Measurements from ENCODE around the gene ZNF260. TPM values are rescaled to one million over a fixed set of nuclear protein-coding genes. Genes with fewer than 3 reads are reported as not detected.

ZNF260 gene
- 12.5 TPM for total RNA-seq
- long read RNA-seq, full-length matches to known transcripts = 5 of 8 reads
- long read RNA-seq, partial matches to known transcripts = 0 of 8 reads
- long read RNA-seq, other reads (novel, unspliced or antisense) = 3 of 8 reads

DNA sequence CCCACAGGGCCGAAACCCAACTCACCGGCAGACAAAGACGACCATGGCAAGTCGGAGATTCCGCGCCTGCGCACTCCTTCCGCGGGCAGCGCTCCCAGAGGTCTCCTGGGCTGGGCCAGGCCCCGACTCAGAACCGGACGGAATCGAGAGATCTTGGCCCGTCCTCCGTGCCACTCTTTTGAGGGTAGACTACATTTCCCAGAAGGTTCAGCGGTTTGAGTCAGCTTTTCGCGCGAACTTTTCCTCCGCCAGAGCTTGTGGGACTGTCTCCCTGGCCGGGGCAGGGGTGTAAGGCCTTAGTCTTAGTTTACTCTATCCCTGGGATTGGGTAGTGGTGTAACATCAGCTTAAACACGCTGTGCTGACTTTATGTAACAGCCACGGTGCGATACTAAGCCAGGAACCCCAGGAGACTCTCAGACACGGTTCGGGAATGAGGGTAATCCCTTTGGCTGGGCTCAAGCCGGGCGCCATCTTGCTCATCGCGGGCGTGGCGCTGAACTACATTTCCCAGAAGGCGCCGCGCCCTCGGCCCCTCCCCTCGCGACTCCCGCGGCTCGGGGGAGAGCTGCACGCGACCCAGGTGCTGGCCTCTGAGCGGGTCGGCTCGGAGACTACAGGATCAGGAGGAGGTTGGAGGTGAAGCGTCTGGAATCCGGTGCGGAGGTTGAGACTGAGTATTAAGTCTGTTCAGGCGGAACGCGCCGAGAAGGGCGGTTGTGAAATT lies at the start of gene ZNF260:
Gene ZNF260, minus strand, starts transcription at position 78 of the 727 bp plus-strand sequence. CDS start 13,033 bp downstream, outside the sequence.
- peak; percentile 99 for ATAC-seq
- Histone ChIP-seq H3K4me1 (peaks cover 19% of the 10 kb centered on the region), H3K36me3 (peaks cover 6% of the 10 kb centered on the region), H3K9me3 (peaks cover 59% of the 10 kb centered on the region), H3K27ac (peak within 1 kb of the TSS; percentile 91), H3K4me3 (peak within 1 kb of the TSS; percentile 77), H3K27me3 (ENCODE audit: low read depth) (no peaks in the 10 kb centered on the region)
- DNase-seq = peak; percentile 97
- TF ChIP-seq, protein P1, sequence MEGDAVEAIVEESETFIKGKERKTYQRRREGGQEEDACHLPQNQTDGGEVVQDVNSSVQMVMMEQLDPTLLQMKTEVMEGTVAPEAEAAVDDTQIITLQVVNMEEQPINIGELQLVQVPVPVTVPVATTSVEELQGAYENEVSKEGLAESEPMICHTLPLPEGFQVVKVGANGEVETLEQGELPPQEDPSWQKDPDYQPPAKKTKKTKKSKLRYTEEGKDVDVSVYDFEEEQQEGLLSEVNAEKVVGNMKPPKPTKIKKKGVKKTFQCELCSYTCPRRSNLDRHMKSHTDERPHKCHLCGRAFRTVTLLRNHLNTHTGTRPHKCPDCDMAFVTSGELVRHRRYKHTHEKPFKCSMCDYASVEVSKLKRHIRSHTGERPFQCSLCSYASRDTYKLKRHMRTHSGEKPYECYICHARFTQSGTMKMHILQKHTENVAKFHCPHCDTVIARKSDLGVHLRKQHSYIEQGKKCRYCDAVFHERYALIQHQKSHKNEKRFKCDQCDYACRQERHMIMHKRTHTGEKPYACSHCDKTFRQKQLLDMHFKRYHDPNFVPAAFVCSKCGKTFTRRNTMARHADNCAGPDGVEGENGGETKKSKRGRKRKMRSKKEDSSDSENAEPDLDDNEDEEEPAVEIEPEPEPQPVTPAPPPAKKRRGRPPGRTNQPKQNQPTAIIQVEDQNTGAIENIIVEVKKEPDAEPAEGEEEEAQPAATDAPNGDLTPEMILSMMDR (IDR thresholded peaks at IDR 0.05) = no peak
- intact Hi-C loops (cut with DNase I) = no loop called here

DNA sequence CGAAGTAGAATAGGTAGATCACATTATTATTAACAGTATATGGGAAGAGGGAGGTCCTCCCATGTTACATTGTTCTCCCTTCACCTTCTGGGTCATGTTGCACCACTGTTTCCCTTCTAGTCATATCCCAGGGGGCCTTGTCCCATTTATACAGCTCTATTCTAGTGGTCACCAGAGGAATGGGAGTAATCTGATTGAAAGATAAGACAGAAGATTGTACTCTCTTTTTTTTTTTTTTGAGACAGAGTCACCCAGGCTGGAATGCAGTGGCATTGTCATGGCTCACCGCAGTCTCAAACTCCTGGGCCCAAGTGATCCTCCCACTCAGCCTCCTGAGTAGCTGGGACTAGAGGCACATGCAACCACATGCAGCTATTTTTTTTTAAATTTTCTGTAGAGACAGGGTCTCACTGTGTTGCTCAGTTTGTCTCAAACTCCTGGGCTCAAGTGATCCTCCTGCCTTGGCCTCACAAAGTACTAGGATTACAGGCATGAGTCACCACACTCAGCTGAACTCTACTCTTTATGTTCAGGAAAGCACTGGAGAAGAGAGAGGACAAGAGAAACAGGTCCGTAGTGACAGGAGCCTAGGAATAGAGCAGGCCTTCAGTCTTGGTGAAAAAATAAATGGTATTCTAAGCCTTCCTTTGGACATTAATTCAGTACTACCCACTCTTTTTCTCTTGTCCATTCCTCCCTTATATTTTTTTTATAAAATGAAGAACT lies 49.4 kb upstream of the ZNF260 start:
- Histone ChIP-seq H3K27me3 (ENCODE audit: low read depth) (no peaks in the 10 kb centered on the region), H3K27ac (no peak overlapping the region), H3K4me1 (peaks cover 14% of the 10 kb centered on the region), H3K4me3 (no peak overlapping the region), H3K9me3 (peaks cover 25% of the 10 kb centered on the region), H3K36me3 (peaks cover 31% of the 10 kb centered on the region)
- intact Hi-C loops (cut with DNase I) = no loop called here
- ATAC-seq (no peak), DNase-seq (no peak)
- TF ChIP-seq, protein P1 (IDR thresholded peaks at IDR 0.05) = no peak

DNA sequence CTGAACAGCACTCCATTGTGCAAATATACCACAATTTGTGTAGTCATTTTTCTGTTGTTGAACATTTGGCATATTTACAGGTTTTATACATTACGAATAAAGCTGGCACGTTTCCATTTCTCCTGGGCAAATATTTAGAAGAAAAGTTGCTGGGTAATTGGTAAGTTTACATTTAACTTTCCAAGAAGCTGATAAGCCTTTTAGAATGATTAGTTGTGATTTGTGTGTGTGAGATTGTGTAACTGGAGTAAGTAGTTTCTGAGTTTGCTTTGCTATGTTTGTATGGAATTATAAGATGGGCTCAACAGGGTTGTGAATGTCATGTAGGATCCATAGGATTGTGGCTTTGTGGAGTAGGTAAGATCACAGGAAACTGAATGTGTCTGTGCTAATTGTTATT lies 46.7 kb upstream of the ZNF260 start:
- ATAC-seq (no peak), DNase-seq (no peak)
- Histone ChIP-seq H3K36me3 (peaks cover 38% of the 10 kb centered on the region), H3K27ac (no peak overlapping the region), H3K4me1 (peaks cover 20% of the 10 kb centered on the region), H3K27me3 (ENCODE audit: low read depth) (no peaks in the 10 kb centered on the region), H3K9me3 (peaks cover 3% of the 10 kb centered on the region), H3K4me3 (peak overlapping the region; percentile 75)
- intact Hi-C loops (cut with DNase I) = no loop called here
- TF ChIP-seq, protein P1 (IDR thresholded peaks at IDR 0.05) = no peak

DNA sequence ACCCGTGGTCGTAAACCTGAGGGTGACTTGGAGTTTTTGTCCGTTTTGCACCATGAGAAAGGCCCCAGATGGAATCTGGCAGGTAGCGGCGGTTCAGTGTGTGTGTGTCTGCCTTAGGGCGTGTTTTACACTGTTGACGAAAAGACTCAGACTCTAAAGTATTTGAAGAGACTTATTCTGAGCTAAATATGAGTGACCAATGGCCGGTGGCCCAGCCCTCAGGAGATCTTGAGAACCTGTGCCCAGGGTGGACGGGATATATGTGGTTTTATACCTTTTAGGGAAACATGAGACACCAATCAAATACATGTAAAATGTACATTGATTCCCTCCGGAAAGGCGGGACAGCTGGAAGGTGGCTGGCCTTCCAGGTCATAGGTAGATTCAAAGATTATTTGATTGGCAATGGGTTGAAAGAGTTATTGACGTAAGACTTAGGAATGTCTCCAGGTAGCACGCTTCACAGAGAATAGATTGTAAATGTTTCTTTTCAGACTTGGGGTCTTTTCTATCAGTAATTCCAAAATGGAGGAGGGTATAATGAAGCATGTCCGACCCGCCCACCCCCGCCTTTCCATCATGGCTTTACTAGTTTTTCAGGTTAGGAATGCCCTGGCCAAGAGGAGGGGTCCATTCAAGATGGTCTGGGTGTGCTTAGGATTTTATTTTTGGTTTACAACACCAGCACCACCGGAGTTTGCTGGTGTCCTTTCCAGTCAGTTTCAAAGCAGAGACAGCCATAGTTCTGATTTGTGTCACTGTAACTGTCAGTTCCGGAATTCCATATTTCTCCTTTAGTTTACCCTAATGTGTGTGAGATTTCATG lies 46.0 kb upstream of the ZNF260 start:
- Histone ChIP-seq H3K27ac (peak overlapping the region; percentile 87), H3K36me3 (peaks cover 34% of the 10 kb centered on the region), H3K27me3 (ENCODE audit: low read depth) (no peaks in the 10 kb centered on the region), H3K4me1 (peaks cover 20% of the 10 kb centered on the region), H3K4me3 (peak overlapping the region; percentile 75), H3K9me3 (peaks cover 5% of the 10 kb centered on the region)
- intact Hi-C loops (cut with DNase I) = no loop called here
- TF ChIP-seq, protein P1 (IDR thresholded peaks at IDR 0.05) = no peak
- no peak for DNase-seq
- ATAC-seq = peak; percentile 37 to 58

Measured in lower lobe of right lung (tissue), 2 donors.